Activated naive CD4-positive, alpha-beta T cell treated with anti-CD3 and anti-CD28 coated beads for 36 hours (primary cell): ENCODE measurements around the gene LSM7. TPM values are rescaled to one million over a fixed set of nuclear protein-coding genes. Genes with fewer than 3 reads are reported as not detected.

ENCODE experiments used
- CTCF ChIA-PET: fragments of 350-600 bp; sonication (Branson Sonifier 250); formaldehyde crosslinking; loops from one replicate; lab custom pipeline; 2021; ENCODE audit warnings: antibody characterized with exemption; lab: Charles Lee
- DNase-seq: peaks from one replicate; pipeline ENCODE4 v3.0.0-alpha.2; 2020
- H3K27ac Mint-ChIP-seq: one replicate; pipeline ENCODE4 v1.8.0; 2021; ENCODE audit warnings: mild to moderate bottlenecking, mixed read lengths
- H3K27me3 Mint-ChIP-seq: one replicate; pipeline ENCODE4 v1.8.0; 2021; ENCODE audit warnings: low read depth, mixed read lengths
- H3K36me3 Mint-ChIP-seq: one replicate; pipeline ENCODE4 v1.8.0; 2021; ENCODE audit warnings: low read depth, mixed read lengths
- H3K4me1 Mint-ChIP-seq: one replicate; pipeline ENCODE4 v1.8.0; 2021; ENCODE audit warnings: low read depth, mixed read lengths
- H3K4me3 Mint-ChIP-seq: one replicate; pipeline ENCODE4 v1.8.0; 2021; ENCODE audit warnings: mild to moderate bottlenecking, moderate library complexity, mixed read lengths
- H3K9me3 Mint-ChIP-seq: one replicate; pipeline ENCODE4 v1.8.0; 2021; ENCODE audit warnings: mixed read lengths
- intact Hi-C: fragments of 100-400 bp; cut with micrococcal nuclease; formaldehyde crosslinking; loops from one replicate; pipeline ENCODE4 v1.15.1; 2023
- total RNA-seq, 2 experiments: library from RNA; stranded (reverse); gene quantifications; one replicate each; pipeline ENCODE4 v1.2.3, GENCODE V29; 2021

Gene LSM7
- total RNA-seq, 2 experiments from 2014 or later, result 162 to 164 TPM

- H3K9me3 Mint-ChIP-seq, result no peaks in the 10 kb centered on the region
- peak overlapping the region; percentile 68 for H3K4me3 Mint-ChIP-seq
- H3K27ac Mint-ChIP-seq, result peak overlapping the region; percentile 88
- CTCF ChIA-PET, result interaction anchor here (0.7 to 2.0 kb wide), 9 partner anchors 12 to 245 kb away, joined by 3 to 16 read pairs (median 3); partner anchors contain the start of gene PLEKHJ1
- H3K27me3 Mint-ChIP-seq, result no peaks in the 10 kb centered on the region
- peaks cover 40% of the 10 kb centered on the region for H3K36me3 Mint-ChIP-seq
- intact Hi-C loops, result loop anchor here (1.0 to 2.0 kb wide), 3 partner anchors 21 to 117 kb away; partner anchors contain the start of genes PLEKHJ1 and SF3A2
- peak; percentile 85 for DNase-seq
- peaks cover 34% of the 10 kb centered on the region for H3K4me1 Mint-ChIP-seq
Measured at GRCh38 chr19:2273356-2274184, 54.8 kb downstream of the LSM7 start.

Other genes starting within 250 kb of the LSM7 start
- gene MOB3A, start 232.3 kb downstream of the LSM7 start, total RNA-seq, result 10 to 100 TPM; 43.7 to 44.1 TPM
- 10 to 100 TPM; 13.1 to 14.2 TPM for gene IZUMO4, start 231.7 kb downstream of the LSM7 start, total RNA-seq
- 10 to 100 TPM; 60.5 to 64.2 TPM for gene AP3D1, start 177.0 kb downstream of the LSM7 start, total RNA-seq
- 10 to 100 TPM; 48.7 to 55.0 TPM for gene DOT1L, start 164.7 kb downstream of the LSM7 start, total RNA-seq
- 10 to 100 TPM; 56.9 to 60.6 TPM for gene PLEKHJ1, start 92.3 kb downstream of the LSM7 start, total RNA-seq
- gene SF3A2, start 91.8 kb downstream of the LSM7 start, total RNA-seq, result 100 to 1,000 TPM; 154 to 158 TPM
- gene AMH, start 79.3 kb downstream of the LSM7 start, total RNA-seq, result 1 to 10 TPM; 2.6 to 4.0 TPM
- gene JSRP1, start 72.2 kb downstream of the LSM7 start, total RNA-seq, result under 1 TPM; 0.55 to 0.81 TPM
- not detected for gene PEAK3, start 46.4 kb downstream of the LSM7 start, total RNA-seq
- not detected for gene LINGO3, start 20.4 kb downstream of the LSM7 start, total RNA-seq
- gene SPPL2B, start 98 bp upstream of the LSM7 start, total RNA-seq, result 10 to 100 TPM; 56.8 to 59.6 TPM
- not detected for gene TMPRSS9, start 31.7 kb upstream of the LSM7 start, total RNA-seq
- gene TIMM13, start 99.0 kb upstream of the LSM7 start, total RNA-seq, result 10 to 100 TPM; 67.3 to 70.8 TPM
- gene LMNB2, start 128.4 kb upstream of the LSM7 start, total RNA-seq, result 100 to 1,000 TPM in 1 of 2 experiments, 10 to 100 TPM in 1; 97.7 to 101 TPM
- 100 to 1,000 TPM; 107 to 112 TPM for gene GADD45B, start 147.5 kb upstream of the LSM7 start, total RNA-seq